Testis (tissue), 3 donors: Measurements from ENCODE around the gene UPK2. TPM values are rescaled to one million over a fixed set of nuclear protein-coding genes. Genes with fewer than 3 reads are reported as not detected.
"Not testable (repeated sequence)": the region's sequence is repeated elsewhere in the genome, so short reads cannot be mapped to it uniquely, and the experiment has no call there.

ENCODE experiments used
- DNase-seq: peaks from one replicate; pipeline ENCODE4 v3.0.0-alpha.2; 2019
- H3K27ac ChIP-seq, 2 donors: fragments of 200-600 bp; sonication (generic); one replicate each; pipeline ENCODE4 v1.5.1; 2019
- H3K27me3 ChIP-seq: fragments of 200-600 bp; sonication (generic); one replicate; pipeline ENCODE4 v1.5.1; 2019
- H3K36me3 ChIP-seq: fragments of 200-600 bp; sonication (generic); one replicate; pipeline ENCODE4 v1.5.1; 2017; ENCODE audit warnings: low read depth; ENCODE audit errors: missing control alignments
- H3K4me1 ChIP-seq: fragments of 200-600 bp; sonication (generic); one replicate; pipeline ENCODE4 v1.5.1; 2019
- H3K4me3 ChIP-seq, 2 donors: fragments of 200-600 bp; sonication (generic); one replicate each; pipeline ENCODE4 v1.5.1; 2017 to 2019
- H3K9me3 ChIP-seq: fragments of 200-600 bp; sonication (generic); one replicate; pipeline ENCODE4 v1.5.1; 2017
- CTCF ChIP-seq, 3 experiments: fragments of 450-650 bp in 2 of 3; fragments of 200-600 bp in 1 of 3; sonication (generic) in 1 of 3; IDR thresholded peaks; one replicate each; pipeline ENCODE4 v1.5.1; 2016 to 2019; ENCODE audit warnings: antibody characterized with exemption in 3 of 3, mild to moderate bottlenecking in 2 of 3, moderate library complexity in 1 of 3
- POLR2A ChIP-seq: fragments of 450-650 bp; IDR thresholded peaks from one replicate; pipeline ENCODE4 v1.6.1; 2017; ENCODE audit warnings: antibody characterized with exemption, mild to moderate bottlenecking, moderate library complexity
- WGBS, 2 donors: methylation state at CpG; one replicate each; pipeline ENCODE4 v1.1.5; 2018; 5-methylcytosine and 5-hydroxymethylcytosine counted together
- intact Hi-C: fragments of 100-400 bp; cut with DNase I; formaldehyde crosslinking; loops from one replicate; pipeline ENCODE4 v1.15.1; 2023; ENCODE audit warnings: low total_unique reads
- polyA plus RNA-seq: library from polyadenylated mRNA; stranded (reverse); fragments of 350-450 nt; fragmentation: Illumina TruSeq; extraction: RNeasy Lipid Tissue Mini Kit (QIAGEN cat#74804); gene quantifications from one replicate; pipeline ENCODE4 v1.2.3, GENCODE V29; 2014; ENCODE audit warnings: low read depth, low replicate concordance; ENCODE audit not compliant: insufficient read depth
- total RNA-seq, 2 donors: library from RNA; depleted of rRNA; stranded (reverse); fragments of >200 nt; gene quantifications; one replicate each; pipeline ENCODE4 v1.2.3, GENCODE V29; 2016

UPK2 gene
- total and polyA plus RNA-seq, 3 donors from 2014 or later: 0.50 to 0.68 TPM; not detected in 1

- TF ChIP-seq POLR2A (no peak), CTCF (IDR thresholded peaks at IDR 0.05) (no peak)
- intact Hi-C loops: no loop called here
- 70 to 77% methylated on average over 4 to 7 of the region's 11 CpGs for WGBS, 2 donors
- Histone ChIP-seq H3K4me1 (no peaks in the 10 kb centered on the region), H3K4me3 (no peak overlapping the region), H3K9me3 (no peaks in the 10 kb centered on the region), H3K36me3 (no peaks in the 10 kb centered on the region), H3K27me3 (no peaks in the 10 kb centered on the region), H3K27ac (no peak overlapping the region)
- no peak for DNase-seq
Observed at GRCh38 chr11:118961591-118961990, 5.5 kb downstream of the UPK2 start.

GRCh38 chr11:118969508-118969907 lies 13.4 kb downstream of the UPK2 start:
- DNase-seq, H3K27ac ChIP-seq, H3K27me3 ChIP-seq, H3K4me1 ChIP-seq, H3K36me3 ChIP-seq, H3K9me3 ChIP-seq, intact Hi-C loops, H3K4me3 ChIP-seq: not testable (repeated sequence)
- WGBS, 2 donors: 90 to 95% methylated on average over 2 of the region's 2 CpGs

GRCh38 chr11:118971646-118972045 lies 15.5 kb downstream of the UPK2 start, which contains the start of gene FOXR1:
TSS of gene FOXR1 (plus strand) at chr11:118971761. CDS start at chr11:118971932, 171 bp downstream.
- 32 to 63% methylated on average over 13 to 33 of the region's 33 CpGs for WGBS, 2 donors
- DNase-seq: peak; percentile 26
- H3K27me3 ChIP-seq: peaks cover 3% of the 10 kb centered on the region
- intact Hi-C loops: no loop called here
- H3K27ac ChIP-seq: no peak within 1 kb of the TSS
- H3K4me1 ChIP-seq: no peaks in the 10 kb centered on the region
- no peaks in the 10 kb centered on the region for H3K36me3 ChIP-seq
- no peaks in the 10 kb centered on the region for H3K9me3 ChIP-seq
- peak within 1 kb of the TSS; percentile 22 to 43 for H3K4me3 ChIP-seq
- TF ChIP-seq CTCF (IDR thresholded peaks at IDR 0.05) (no peak), POLR2A (no peak)

- TF ChIP-seq CTCF (IDR thresholded peaks at IDR 0.05) (no peak), POLR2A (no peak)
- Histone ChIP-seq H3K27ac (no peak overlapping the region), H3K27me3 (peaks cover 3% of the 10 kb centered on the region), H3K4me1 (no peaks in the 10 kb centered on the region), H3K9me3 (no peaks in the 10 kb centered on the region), H3K36me3 (no peaks in the 10 kb centered on the region), H3K4me3 (no peak overlapping the region)
- WGBS, 2 donors: 100% methylated on average over 2 of the region's 2 CpGs
- intact Hi-C loops: no loop called here
- no peak for DNase-seq
Observed at GRCh38 chr11:118973985-118974384, 17.9 kb downstream of the UPK2 start.

GRCh38 chr11:118975771-118976709 lies 19.9 kb downstream of the UPK2 start:
- TF ChIP-seq POLR2A (no peak), CTCF (IDR thresholded peaks at IDR 0.05) (no peak)
- Histone ChIP-seq H3K27me3 (no peaks in the 10 kb centered on the region), H3K36me3 (no peaks in the 10 kb centered on the region), H3K9me3 (no peaks in the 10 kb centered on the region), H3K27ac (no peak overlapping the region), H3K4me3 (no peak overlapping the region), H3K4me1 (peaks cover 8% of the 10 kb centered on the region)
- WGBS, 2 donors: 85 to 88% methylated on average over 15 of the region's 15 CpGs
- intact Hi-C loops: no loop called here
- no peak for DNase-seq
